GM13976 (cell line): ENCODE results near the gene EPB41L3.
"Not testable (repeated sequence)": the region's sequence is repeated elsewhere in the genome, so short reads cannot be mapped to it uniquely, and the experiment has no call there.

Experiments
- DNase-seq: peaks from one replicate; pipeline ENCODE4 v3.0.0; 2012; ENCODE audit warnings: low spot score
- in situ Hi-C: fragments of 300-500 bp; cut with MboI; formaldehyde crosslinking; loops from one replicate; pipeline ENCODE4 v1.12.0; 2022; ENCODE audit warnings: low sequenced_read_pairs, mixed read lengths, inconsistent platforms; ENCODE audit not compliant: unreplicated experiment
- TF ChIP-seq, protein P1 (sequence below): IDR thresholded peaks from 2 replicates; pipeline ENCODE4 v1.5.1; 2012; ENCODE audit warnings: borderline replicate concordance, mild to moderate bottlenecking; ENCODE audit not compliant: insufficient read depth; ENCODE audit errors: extremely low read depth, missing control alignments, control extremely low read depth

Gene EPB41L3

DNA sequence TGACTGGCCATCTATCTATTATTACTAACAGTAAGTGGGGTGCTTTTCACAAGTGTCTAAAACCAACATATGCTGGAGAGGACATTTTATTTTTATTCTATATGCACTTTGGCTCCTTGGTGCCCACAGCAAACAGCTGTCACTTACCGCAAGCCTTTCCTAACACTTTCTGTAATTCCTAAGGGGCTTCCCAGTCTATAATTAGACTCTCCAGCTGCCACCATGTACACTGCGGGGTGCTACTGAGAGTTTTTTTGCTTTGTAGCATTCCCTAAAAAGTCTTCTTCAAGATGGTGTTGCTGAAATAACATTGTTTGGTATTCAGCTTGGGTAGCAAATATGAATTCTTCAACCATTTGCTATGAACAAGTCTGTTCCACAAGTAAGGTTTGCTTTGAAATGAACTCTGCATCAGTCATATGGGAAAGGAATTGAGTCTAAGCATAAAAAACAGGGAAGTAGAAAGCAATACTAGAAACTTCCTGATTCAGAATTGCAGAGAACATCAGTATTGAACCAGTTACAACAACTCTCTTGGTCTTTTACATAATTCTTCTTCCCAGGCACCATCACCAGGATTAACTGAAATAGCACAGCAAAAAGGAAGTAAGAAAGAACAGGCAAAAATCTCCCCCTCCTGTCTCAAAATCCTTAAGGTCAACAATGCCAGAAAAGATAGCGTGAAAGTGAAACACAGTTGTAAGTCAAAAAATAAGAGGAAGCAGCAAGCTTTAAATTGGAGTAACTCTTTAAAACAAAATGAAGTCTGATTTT is 28.6 kb downstream of the EPB41L3 start:
- in situ Hi-C loops: no loop called here
- no peak for DNase-seq
- TF ChIP-seq, protein P1, sequence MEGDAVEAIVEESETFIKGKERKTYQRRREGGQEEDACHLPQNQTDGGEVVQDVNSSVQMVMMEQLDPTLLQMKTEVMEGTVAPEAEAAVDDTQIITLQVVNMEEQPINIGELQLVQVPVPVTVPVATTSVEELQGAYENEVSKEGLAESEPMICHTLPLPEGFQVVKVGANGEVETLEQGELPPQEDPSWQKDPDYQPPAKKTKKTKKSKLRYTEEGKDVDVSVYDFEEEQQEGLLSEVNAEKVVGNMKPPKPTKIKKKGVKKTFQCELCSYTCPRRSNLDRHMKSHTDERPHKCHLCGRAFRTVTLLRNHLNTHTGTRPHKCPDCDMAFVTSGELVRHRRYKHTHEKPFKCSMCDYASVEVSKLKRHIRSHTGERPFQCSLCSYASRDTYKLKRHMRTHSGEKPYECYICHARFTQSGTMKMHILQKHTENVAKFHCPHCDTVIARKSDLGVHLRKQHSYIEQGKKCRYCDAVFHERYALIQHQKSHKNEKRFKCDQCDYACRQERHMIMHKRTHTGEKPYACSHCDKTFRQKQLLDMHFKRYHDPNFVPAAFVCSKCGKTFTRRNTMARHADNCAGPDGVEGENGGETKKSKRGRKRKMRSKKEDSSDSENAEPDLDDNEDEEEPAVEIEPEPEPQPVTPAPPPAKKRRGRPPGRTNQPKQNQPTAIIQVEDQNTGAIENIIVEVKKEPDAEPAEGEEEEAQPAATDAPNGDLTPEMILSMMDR: no peak

DNA sequence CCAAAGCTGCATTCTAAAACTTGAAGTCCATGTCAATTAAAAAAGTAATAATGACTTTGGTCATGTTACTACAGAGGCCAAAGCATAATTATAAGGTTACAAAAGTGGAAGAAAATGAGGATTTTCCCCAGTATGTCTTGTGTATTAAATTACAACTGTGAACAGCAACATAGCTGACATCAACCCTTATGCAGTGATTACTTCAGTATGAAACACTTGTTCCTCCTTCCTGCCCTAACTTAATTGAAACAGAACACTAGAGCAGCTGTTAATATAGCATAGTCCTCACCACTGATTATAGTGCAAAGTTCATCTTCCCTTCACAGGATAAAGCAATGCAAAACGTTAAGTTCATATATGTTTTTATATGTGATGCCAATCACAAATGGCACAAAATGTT is 29.9 kb downstream of the EPB41L3 start:
- TF ChIP-seq, protein P1: no peak
- in situ Hi-C loops: no loop called here
- DNase-seq: no peak

DNA sequence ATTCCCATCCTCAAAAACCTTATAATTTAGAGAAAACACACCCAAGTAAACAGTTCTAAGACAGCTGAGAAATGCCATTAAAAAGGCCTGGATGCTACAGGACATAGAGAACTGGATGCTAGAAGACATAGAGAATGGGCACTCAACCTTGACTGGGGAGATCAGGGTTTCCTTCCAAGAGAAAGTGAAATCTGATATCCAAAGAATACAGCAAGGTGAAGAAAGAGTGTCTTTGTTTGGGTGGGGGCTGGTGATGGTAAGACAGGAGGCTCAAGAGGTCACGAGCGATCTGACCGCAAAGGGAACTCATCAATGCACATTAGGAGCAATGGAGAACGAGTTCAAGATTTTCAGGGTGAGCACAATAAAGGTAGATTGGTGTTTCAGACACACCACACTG is 31.6 kb downstream of the EPB41L3 start:
- TF ChIP-seq, protein P1: no peak
- no peak for DNase-seq
- in situ Hi-C loops: no loop called here

DNA sequence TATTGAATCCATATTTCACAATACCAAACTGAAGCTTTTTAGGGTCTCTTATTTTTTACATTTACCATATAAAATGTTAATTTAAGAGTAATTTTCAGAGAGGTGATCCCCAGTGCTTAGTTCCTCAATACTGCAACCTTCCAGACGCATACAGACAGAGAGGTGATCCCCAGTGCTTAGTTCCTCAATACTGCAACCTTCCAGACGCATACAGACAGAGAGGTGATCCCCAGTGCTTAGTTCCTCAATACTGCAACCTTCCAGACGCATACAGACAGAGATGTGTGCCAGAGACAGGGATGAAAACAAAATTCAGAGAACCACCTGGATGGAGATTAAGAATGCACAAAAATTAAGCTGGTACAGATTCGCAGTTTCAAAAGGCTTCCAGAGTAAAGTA is 32.3 kb downstream of the EPB41L3 start:
- DNase-seq, in situ Hi-C loops: not testable (repeated sequence)

DNA sequence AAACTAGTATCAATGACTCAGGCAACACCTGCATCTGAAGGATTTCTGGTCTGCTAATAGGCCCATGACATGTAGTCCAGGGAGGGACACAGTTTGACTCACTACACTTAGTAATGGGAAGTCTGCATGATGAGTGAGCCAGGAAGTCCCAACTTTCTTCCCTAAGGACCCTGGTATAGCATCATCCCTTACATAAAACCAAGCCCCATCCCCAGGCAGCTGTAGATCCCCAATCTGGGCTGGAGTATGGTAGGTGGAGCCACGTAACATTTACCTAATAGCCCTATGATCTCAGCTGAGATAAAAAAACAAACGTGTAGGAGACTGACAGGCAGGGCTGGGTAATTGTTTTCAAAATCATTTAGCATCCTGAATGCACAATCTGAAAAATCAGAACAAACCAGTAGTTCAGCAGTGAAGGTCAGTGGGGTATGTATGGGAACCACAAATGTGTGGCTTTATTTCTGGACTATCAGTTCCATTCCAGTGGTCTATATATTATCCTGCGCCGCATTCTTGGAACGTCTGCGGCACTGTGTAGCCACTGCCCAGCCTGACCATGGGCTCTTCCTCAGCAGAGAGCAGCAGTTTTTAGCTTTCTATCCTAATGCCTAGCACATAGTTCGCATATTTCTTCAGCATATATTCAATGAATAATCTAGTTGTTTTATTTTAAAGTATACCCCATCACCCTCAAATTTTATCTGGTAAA is 33.5 kb downstream of the EPB41L3 start:
- TF ChIP-seq, protein P1: no peak
- in situ Hi-C loops: no loop called here
- DNase-seq: no peak

DNA sequence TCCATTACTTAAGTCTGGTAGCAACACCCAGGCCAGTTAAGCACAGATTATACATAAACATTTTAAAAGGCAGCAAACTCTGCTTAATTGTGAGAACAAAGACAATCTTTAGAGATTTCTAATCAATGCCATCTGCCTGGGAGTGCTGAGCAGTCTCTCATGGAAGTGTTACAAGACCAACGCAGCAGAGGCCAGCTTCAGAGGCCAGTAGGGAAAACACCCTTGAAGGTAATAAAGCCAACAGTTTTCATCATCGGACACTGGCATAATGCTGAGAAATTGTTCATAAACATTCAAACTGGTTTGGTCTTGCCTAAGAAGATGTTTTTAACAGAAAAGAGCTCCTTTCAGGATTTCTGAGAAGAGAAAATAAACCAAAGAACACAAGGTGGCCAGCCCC is 35.0 kb downstream of the EPB41L3 start:
- TF ChIP-seq, protein P1: no peak

DNA sequence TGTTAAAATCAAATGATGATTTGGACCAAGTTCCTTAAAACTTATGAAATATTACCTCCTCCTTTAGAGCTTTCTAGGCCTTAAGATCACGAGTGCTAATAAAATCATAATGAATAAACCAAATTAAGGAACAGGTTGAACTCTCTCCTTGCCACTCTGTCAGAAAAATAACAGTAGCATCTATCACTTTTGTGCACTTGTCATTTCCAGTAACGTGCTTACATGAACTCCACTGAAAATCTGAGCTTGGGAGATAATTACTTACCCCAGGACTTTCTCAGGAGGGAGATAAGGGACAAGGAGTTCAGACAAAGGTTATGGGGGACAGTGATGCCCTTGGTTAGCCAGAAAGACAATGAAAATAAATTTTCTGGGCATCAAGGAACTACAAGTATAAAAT is 36.0 kb downstream of the EPB41L3 start:
- TF ChIP-seq, protein P1: no peak

More for the DNA sequence above, 35.0 kb downstream of the EPB41L3 start:
- in situ Hi-C loops: no loop called here
- DNase-seq: no peak

More for the DNA sequence above, 36.0 kb downstream of the EPB41L3 start:
- in situ Hi-C loops: no loop called here
- DNase-seq: no peak
